HG02678 (cell line): ENCODE results near the gene HEBP1.
"Not testable (repeated sequence)": the region's sequence is repeated elsewhere in the genome, so short reads cannot be mapped to it uniquely, and the experiment has no call there.

ENCODE experiments used
- ATAC-seq: cut with Tn5 transposase; IDR thresholded peaks from one replicate; pipeline ENCODE4 v1.9.1; 2021; ENCODE audit warnings: mild to moderate bottlenecking, moderate library complexity; ENCODE audit not compliant: unreplicated experiment

The HEBP1 gene, protein sequence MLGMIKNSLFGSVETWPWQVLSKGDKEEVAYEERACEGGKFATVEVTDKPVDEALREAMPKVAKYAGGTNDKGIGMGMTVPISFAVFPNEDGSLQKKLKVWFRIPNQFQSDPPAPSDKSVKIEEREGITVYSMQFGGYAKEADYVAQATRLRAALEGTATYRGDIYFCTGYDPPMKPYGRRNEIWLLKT

DNA sequence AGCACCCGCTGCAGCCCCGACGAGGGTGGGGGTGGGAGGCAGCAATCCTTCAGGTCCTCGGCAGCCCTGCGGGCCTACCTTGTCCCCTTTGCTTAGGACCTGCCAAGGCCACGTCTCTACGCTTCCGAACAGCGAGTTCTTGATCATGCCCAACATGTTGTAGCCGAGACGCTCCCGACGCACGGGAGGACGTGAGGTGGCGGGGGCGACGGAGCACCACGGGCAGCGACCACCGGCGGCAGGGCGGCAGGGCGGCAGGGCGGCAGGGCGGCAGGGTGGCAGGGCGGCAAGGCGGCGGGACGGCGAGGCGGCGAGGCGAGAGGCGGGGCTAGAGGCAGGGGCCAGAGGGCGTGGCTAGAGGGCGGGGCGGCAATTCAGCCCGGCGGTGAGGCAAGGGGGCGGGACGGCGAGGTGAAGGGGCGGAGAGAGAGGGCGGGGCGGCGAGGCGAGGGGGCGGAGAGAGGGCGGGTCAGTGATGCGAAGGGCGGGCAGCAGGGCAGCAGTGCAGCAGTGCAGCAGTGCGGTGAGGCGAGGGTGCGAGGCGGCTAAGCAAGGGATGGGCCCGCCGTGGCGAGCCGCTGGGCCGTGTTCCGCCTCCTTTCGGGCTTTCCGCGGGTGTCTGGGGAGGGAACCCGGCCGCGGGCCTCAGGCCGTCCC, at the start of gene HEBP1:
HEBP1 (minus strand) TSS at position 307 of the 657 bp plus-strand sequence; CDS start at position 156, 151 bp downstream.
- ATAC-seq = peak; percentile 79

DNA sequence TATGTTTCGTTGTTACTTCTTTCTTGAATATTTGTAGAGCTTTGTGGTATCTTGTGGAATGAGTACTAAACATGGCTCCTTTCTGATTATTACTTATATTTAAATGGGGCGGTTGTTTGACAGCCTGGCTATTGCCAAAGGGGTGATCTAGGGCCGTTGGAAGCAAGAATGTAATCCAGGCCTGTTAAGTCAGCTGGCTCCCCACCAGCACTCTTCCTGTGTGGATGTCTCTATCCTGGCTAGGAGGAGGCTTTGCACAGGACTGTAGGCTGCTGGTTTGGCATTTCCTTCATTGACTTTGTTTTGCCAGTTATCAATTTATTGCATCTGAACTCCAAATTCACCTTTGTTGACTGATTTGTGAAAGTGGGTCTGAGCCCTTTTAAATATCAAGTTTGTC, 49.8 kb upstream of the HEBP1 start:
- no peak for ATAC-seq

DNA sequence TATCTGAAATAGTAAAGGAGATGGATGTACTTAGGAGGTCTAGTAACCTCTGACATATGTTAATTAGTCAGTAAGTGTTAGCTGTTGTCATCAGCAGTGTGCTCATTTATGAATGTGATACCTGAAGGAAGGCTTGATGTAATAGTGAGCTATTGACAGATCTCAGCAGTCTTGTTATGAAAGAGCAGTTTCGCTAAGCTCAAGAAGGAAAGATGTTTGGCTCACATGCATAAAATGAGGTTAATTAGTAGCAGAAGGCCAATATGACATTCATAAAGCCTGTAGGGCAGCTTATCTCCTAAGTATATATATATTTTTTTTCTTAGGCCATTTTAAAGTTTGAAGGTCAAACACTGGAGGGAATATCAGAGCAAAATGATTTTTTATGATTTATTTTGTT, 46.9 kb upstream of the HEBP1 start:
- no peak for ATAC-seq

DNA sequence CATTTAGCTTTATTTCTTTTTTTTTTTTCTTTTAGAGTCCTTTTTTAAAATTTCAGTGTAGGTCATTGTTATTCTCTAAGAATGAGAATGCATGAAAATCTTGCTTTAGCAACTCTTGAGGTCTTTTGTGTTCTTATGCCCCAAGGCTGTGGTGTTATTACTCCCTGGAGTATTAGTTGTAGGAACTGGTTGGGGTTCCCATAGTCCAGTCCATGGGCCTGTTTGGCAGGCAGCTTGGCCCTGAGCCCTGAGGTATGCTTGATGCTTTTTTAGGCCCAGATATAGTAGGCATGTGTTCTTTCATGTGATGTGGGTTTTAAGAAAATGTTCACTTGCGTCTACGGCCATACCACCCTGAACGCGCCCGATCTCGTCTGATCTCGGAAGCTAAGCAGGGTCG, 45.8 kb upstream of the HEBP1 start:
- ATAC-seq = no peak

DNA sequence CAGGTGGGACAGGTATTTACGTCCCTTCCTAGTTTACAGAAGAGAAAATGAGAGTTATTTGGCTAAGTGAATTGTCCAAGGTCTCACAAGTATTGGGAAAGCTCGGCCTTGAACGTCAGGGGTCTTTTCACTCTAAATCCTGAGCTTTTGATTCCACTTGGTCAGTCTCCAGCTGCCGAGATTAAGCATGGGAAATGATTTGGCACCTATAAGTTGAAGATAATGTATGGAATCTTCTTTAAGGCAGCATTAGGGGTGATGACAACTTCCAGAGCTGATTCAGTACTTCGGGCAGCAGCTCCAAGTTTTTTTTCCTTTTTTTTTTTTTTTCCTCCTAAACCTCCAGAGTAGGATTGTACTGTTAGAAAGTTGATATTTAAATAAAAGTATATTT, 44.8 kb upstream of the HEBP1 start:
- no peak for ATAC-seq

DNA sequence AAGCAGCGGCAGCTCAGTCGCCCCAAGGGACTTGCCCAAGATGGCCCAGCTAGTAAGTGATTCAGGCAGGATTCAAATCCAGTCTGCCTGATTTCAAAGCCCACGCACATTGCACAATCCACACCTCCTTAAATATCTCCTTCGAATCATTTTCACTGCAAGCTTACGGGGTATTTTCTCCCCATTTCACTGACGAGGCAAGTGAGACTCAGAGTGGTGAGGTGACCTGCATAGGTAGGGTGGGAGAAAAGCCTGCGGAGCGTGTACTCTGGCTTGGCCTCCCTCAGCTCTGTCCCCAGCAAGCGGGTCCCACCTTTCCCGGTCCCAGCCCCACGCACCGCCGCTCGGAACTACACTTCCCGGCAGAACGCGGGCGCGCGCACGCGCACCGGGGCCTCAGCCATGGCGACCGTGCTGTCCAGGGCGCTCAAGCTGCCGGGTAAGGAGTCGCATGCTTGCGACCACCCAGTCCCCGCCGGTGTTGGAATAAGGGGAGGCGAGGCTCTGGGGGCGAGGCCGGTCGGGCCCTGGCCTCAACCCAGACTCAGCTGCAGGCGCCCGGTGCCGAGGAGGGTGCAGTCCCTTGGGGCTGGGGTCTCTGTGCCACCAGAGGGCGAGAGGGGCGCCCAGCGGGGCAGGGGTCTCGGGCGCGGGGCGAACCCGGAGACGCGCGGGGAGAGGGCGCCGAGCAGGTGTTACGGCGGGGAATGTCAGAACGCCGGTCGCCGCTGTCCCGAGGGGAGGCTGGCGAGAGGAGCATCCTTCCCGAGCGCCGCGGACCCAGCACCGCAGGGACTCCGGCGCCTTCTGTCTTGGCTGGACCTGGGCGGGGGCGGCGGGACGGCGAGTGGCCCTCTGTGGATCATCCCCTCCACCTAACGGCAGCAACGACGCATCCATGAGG, 44.2 kb upstream of the HEBP1 start, which contains the start of gene FAM234B:
FAM234B (plus strand) TSS at position 380 of the 904 bp plus-strand sequence; CDS start at position 403, 23 bp downstream.
- peak; percentile 90 for ATAC-seq

DNA sequence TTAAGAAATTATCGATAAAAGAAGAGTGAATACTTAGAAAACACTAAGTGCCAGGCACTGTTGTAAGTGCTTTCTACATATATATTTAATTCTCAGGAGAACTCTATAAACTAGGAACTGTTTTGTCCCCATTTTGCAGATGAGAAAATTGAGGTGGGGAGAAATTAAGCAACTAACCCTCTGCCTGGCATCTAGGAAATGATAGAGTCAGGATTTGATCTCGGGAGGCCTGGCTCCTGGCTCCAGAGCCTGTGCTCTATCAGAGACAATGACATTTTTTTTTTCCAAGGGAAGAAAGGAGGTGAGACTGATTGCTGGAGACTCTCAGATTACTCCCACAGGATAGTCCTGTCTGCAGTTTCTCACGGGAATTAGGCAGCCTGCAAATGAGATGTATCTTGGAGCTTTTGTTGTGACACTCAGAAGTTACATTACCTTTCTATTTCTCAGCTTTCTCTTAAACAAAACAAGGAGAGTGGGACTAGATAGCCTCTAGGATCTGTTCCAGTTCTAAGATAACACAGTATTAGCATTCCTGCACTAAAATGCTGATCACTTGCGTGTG, 42.7 kb upstream of the HEBP1 start:
- no peak for ATAC-seq

DNA sequence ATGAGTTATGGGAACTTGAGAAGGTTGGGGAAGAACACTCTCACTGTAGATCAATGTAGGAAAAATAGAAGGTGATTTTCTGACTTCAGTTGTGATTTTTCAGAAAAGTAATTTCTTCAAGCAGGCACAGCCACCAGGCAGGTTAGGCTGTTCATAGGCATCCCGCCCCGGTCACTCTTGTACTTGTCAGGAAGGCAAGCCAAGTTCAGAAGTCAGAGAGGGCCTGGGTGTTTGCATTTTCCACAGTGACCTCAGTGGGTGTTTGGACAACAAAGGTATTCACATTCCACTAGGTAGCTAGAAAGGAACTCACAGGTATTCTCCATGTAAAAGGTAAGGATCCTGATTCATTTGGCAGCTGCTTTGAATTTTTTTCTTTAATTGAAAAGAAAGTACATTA, 41.2 kb upstream of the HEBP1 start:
- no peak for ATAC-seq

DNA sequence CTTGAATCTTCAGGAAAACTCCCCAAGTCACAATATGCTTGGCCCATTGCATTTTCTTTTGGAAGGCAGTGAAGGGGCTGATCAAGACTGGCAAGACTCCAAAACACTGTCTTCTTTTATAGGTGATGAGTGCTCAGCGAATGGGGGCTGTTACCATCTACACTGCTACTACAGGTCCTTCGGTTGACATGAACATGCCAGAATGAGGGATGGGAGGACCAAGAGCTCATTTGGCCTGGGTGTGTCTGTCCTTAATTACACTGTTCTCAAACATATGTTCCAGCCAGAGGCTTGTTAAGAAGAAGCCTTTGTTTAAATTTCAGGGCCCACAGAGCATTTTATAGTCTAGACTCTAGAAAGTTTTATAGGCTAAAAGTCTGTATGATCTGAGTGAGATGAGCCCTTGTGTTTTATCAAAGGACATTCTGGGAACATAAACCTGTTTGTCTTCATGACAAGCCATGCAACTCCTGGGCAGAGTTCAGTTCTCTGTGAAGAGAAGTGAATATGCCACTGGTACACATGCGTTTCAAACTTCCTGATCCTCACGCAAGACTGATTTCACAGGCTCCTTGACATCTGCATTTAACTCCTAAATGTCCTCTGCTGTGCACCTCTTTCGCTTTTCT, 39.4 kb upstream of the HEBP1 start:
- ATAC-seq = no peak

DNA sequence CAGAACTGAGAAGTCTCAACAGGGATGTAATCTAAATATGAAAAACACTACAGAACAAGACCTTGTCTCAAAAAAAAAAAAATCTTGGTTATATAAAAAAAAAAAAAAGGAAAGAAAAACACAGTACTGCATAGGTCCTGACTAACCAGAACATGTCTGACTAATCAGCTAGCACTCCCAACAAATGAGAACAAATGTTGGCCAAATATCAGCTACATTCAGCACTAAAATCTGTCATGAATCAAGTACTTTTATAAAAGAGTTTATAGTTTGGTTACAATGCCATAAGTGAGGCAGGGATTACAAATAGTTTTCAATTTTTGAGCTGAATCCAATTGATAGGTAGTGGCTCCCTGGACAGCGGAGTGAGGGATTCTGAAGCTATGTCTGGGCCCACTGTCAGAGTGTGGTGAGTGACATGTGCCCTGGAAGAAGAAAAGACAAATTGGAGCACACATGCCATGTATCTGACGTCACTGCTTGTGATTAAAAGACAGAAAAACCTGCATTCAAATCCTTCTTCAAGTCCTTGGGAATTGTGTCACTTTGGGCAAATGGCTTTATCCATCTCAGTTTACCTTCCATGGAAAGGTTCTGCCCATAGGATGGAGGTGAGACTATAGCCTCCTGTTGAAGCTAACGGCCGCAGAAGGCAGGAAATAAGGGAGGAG, 38.6 kb upstream of the HEBP1 start:
- ATAC-seq = no peak

DNA sequence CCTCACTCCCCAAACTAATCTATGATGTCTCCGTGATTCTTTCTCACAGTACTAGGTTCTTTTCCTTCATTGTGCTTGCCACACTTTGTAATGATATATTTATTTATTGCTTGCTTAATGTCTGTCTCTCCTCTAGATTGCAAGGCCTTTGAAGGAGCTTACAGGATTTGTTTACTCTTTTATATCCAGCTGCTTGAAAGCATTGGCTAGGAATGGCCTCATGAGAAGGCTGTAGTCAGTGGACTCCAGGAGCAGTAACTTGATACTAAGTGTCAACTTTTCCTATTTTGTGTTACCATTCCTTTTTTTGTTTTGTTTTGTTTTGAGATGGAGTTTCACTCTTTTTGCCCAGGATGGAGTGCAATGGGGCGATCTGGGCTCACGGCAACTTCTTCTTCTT, 36.8 kb upstream of the HEBP1 start:
- no peak for ATAC-seq

DNA sequence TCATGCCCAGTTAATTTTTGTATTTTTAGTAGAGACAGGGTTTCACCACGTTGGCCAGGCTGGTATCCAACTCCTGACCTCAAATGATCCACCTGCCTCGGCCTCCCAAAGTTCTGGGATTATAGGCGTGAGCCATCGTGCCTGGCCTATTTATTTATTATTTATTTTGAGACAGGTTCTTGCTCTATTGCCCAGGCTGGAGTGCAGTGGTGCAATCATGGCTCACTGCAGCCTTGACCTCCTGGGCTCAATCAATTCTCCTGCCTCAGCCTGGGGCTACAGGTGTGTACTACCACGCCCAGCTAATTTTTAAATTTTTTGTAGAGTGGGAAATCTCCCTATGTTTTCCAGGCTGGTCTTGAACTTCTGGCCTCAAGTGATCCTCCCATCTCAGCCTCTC, 35.3 kb upstream of the HEBP1 start:
- ATAC-seq = not testable (repeated sequence)

DNA sequence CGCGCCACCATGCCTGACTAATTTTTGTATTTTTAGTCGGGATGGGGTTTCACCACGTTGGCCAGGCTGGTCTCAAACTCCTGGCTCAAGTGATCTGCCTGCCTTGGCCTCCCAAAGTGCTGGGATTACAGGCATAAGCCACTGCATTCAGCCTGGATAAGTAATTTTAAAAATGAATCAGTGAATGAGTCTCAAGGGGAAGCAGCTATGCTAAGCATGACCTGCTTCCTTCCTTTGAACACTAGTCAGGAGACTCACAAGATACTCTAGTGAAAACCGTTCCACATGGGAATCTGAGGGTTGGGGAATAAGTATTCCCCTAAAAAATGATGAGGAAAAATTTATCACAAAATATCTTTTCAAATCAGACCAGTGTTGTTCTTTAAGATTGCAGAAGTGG, 33.4 kb upstream of the HEBP1 start:
- ATAC-seq = no peak

DNA sequence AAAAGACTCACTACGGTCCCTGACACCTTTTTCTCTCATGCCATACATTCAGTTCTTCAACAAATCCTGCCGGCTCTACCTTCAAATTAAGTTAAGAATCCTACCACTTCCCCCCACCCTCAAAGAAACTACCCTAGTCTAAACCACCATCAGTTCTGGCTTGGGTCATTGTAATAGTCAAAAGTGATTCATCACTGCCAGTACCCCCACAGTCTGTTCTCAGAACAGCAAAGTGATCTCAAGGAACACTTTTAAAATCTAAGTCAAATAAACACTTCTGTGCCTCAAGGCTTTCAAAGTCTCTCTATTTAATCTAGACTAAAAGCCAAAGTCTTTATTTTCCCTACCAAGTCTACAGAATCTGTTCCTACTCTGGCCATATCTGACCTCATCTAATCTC, 32.1 kb upstream of the HEBP1 start:
- ATAC-seq = no peak

DNA sequence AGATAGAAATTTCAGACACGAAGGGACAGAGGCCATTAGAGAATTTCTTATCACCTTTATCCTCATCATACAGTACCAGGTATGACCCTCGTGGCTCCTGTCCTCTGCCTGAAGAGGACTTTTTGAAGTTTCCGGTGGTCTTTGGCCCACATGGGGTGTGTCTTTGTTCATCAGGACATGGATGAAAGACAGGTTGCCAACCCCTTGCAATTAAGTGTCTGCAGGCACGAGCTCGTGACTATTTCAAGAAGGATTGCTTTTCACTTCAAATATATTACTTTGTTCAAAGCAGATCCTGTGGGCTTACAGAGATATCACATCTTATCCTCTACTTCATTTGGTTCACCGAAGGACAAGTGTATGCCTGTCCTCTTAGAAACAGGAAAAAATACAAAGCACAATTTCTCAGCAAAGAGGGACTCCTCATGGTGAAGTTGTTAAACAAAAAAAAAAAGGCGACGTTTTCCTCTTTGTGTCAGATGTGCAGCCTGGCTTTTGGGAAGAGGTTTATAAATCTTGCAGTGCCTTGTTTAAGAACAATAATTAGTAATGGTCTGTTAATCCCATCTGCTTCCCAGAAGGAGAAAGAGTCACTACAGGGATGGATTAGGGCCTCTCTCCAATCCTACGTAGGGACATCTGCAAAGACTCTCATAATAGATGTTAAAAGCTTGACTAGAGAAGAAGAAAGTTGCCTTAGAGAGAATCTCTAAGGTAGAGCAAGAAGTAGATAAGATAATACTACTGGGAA, 30.7 kb upstream of the HEBP1 start:
- ATAC-seq = no peak

DNA sequence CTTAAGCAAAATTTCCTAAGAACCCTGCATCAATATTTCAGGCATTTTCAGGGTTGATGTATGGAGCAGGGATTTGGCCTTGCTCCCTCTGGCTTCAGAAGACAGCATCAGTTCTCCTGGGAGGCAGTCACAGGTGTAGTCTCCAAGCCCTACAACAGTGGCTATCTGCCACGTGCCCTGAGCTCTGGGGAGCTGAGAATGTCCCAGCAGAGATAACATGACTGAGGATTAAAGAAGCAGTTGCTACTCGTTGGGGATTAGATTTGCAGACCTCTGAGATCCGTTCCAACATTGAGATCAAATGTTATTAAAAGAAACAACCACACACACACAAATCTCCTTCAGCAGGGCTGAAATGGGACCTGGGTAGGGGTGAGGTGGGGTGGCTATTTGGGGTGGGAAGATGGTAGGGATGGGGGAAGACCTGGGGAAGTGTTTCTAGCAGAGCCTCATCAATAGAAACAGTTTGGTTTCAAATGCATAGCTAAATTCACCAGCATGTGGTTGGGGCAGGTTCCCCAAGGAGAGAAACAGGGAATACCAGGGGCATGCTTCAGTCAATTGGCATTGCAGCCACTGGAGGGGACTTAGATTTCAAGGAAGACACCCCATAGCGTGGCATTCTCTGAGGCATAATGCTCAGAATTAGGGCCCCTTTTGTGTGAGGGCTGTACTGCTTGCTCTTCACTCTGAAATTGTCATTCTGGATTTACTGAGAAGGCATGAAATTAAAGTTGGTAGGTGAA, 28.9 kb upstream of the HEBP1 start:
- no peak for ATAC-seq

DNA sequence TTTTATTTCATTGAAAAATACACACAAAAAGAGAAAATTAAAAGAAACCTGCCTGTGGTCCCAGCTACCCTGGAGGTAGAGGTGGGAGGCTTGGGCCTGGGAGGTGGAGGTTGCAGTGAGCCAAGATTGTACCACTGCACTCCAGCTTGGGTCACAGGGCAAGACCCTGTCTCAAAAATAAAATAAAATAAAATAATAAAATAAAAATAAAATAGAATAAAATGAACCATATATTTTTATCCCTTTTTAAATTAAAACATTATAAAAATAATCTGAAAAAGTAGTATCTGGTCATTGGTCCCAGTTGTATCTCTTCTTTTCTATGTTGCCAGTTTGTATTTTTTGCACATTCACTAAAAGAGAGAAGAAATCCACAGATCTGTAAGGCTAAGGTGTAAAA, 27.4 kb upstream of the HEBP1 start:
- no peak for ATAC-seq

DNA sequence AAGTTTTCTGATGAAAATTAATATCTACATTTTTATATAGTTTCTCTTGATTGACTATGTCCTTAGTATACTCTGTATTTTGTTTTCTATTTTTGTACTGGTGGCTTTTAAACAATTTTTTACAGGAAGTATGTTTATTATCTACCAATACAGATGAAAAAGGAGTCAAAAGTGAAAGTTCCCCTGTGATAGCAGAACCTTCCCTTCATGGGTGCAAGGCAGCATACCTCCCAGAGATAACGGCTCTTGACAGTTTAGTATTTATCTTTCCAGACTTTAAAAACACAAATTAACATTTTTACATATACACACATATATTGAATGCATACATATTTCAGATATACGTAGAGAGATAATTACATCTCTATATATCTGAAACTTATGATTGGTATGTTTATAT, 27.0 kb upstream of the HEBP1 start:
- ATAC-seq = no peak

DNA sequence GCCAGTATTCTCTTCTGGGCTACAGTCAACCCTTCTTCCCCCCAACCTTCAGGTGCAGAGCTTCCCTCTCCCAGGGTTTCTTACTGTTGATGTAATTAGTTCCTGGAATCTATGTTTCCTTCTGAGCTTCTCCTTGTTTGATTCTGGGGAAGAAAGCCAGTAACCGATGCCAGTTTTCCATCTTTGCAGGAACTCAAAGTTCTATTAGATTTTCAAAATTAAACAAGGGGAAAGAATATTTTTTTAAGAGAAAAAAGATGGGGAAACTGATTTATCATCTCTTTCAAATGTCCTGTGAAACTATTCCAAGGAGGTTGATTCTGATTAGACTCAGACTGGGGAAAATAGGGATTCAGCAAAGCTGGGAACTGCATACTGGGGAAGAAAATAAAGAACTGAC, 26.2 kb upstream of the HEBP1 start:
- ATAC-seq = no peak
